Stimulated activated CD4-positive, alpha-beta T cell treated with anti-CD3 and anti-CD28 coated beads, Interleukin-4, amount 100 ng/mL, for 4 hours (primary cell): ENCODE results near the gene FBXW4.
A peak's percentile ranks its signal among the peaks of the same experiment; 100 is the strongest.

Source experiments
- DNase-seq, 2 experiments: peaks; one replicate each; pipeline ENCODE4 v3.0.0-alpha.2; 2020

Gene FBXW4

DNA sequence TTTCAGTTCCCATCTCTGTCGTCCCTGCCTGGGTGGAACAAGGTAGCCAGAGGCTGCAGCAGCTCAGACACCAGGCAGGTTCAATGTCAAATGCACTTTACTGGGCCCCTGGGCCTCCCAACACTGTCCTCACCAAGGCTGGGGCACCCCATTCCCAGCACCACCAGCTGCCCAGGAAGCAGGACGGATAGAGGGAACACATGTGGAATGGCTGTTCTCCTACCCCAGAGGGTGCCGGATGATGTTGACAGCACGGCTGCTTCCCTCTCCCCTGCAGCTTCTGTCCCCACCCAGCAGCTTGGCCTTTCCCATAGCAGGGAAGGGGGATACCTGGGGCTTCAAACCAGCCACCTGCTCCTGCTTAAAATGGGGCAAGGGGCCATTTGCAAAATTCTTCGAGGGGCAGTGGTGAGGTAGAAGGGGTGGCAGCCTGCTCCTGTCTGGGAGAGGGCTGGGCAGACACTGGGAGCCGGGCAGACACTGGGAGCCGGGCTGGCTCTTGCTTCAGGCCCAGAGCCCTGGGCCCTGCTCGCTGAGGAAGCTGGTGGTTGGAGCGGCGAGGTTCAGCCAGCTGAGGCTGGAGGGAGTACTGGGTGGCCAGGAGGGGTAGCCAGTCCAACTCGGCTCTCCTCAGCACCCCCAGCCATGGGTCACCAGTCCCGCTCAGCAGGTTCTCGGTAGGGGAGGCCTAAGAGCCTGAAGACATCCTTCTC, 116.0 kb downstream of the FBXW4 start:
- DNase-seq, result no peak

DNA sequence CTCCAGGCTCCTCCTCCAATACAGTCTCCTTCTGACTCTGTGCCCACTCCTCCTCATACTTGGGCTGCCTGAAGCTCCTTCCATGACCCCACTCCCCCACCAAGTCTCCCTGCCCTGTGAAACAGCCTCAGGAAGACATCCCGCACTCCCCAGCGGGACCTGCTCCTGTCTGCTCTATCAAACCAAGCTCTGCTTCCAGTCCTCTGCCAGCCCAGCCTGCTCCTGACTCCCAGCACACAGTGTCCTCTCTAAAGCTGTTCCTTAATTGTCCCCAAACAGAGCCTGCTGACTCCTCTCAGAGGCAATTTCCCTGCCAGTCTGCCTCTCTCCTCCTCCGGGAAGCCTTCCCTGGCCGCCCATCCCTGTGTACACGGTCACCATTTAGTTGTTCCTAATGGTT, 116.8 kb downstream of the FBXW4 start:
- no peak for DNase-seq

DNA sequence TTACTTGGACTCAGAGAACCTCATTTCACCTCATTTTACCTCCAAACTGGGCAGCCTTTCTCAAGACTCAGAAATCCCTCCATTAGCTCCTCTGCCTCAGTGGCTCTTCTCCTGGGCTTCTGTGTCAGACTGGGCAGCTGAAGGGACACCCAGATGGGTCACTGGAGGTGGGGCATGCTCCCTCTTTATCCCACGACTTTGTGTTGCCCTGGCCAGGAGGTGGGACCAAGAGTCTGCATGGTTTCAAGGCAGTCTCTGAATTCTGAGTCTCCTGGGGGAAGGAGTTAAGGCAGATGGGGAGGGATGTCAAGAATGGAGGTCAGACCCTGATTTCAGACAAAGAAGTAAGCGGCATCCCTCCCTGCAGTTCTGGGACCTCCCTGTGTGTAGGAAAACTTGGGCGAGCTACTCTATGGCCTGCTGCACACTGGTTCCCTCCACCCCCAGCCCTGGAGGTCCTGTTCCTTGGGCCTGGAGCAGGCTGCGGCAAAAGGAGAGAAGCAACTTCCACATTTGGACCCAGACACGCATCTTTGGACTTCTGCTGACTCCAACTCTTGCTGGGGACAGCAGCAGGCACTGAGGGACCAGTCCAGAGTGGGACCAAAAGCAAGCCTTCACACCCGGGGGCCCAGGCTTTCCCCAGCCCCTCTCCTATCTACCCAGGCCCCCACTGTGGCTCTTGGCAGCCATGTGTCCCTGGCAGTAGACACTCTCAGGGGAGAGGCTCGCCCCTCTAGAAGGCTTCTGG, 117.7 kb downstream of the FBXW4 start:
- no peak for DNase-seq

DNA sequence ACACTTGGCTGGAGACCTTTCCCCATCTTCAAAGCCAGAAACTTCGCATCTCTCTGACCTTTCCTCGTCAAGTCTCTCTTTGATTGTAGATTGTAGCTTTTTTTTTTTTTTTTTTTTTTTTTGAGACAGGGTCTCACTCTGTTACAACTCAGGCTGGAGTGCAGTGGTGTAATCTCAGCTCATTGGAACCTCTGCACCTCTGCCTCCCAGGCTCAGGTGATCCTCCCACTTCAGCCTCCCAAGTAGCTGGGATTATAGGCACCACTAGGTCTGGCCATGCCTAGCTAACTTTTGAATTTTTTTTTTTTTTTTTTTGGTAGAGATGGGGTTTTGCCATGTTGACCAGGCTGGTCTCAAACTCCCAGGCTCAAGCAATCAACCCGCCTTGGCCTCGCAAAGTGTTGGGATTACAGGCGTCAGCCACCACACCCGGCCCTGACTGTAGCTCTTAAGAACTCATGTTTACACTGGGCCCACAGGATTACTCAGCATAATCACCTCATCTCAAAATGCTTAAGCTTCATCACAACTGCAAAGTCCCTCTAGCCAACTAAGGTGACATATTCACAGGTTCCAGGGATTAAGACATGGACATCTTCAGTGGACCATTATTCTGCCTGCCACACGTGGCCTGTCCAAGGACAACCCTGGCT, 118.6 kb downstream of the FBXW4 start:
- DNase-seq, result no peak

DNA sequence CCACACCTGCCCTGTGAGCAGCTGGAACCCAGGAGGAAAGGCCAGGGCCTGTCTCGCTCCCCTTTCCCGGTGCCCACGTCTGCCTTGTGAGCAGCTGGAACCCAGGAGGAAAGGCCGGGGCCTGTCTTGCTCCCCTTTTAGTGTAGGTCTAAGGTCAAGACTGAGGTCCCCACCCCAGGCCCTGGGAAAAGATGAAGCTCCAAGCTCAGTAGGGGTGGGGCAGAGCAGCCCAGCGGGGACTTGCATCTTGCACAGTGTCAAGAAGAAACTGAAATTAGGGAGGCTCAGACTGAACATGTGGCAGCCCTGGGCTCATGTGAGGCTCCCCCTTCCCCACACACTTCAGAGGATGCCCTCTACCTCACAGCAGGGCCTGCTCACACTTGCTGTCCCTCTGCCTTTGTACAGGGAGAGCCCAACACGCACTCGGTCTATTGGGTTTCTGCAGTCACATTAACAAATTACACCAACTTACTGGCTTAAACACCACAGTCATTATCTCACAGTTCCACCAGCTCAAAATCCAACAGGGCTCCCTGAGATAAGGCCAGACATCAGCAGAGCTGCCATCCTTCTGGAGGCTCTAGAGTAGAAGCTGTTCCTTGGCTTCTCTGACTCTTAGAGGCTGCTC, 119.3 kb downstream of the FBXW4 start:
- no peak for DNase-seq

DNA sequence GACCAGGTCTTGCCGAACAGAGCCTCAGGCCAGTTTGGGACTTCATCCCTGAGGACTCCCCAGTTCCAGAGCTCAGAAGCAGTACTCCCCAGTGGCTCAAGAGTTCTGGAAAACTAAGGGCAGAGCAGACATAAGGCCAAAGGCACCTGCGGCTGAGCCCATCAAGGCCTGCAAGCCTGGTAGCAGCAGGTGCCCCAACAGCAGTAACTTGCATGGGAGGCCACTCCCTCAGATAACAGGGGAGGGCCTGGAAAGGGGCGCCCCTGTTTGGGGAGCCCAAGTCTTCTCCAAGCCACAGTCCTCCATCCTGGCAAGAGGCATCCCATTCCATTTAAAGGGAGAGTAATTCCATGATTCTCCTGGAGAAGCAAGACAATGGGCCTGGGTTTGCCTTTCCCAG, 119.9 kb downstream of the FBXW4 start:
- DNase-seq, result no peak

DNA sequence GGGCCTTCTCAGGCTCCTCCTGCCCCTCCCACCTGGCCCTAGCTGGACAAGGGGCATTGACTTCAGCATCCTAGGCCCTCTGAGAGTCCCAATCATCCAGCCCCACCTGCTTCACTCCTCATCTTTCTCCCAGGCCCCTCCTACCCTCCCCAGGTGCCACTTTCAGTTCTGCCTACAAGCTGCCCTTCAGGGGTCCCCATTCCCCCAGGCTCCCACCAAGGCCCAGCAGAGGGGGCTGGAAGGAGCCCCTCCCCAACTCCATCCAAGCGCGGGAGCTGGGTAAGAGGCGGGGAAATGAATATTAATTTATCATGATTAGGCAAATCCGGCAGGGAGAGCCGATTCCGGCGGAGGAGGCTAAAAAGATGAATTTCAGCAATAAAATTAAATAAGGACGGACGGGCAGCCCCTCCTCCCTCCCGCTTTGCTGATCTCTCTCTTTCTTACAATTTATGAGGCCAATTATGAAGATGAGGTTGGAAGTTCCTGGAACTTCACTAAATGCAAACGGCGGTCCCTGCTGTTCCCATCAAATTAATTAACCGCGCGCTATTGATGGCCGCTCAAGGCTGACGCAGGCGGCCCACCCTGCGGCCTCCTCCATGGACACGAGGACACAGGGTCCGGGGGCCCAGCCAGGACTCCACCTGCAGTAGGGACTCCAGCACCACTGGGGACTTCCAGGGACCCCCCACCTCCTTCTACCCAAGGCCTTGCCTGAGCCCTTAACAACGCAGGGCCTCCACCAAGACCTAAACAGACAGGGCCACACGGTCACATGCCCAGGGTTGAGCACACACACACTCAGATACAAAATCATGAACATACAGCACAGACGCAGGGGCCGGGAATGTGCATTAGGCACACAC, 120.9 kb downstream of the FBXW4 start:
- no peak for DNase-seq

DNA sequence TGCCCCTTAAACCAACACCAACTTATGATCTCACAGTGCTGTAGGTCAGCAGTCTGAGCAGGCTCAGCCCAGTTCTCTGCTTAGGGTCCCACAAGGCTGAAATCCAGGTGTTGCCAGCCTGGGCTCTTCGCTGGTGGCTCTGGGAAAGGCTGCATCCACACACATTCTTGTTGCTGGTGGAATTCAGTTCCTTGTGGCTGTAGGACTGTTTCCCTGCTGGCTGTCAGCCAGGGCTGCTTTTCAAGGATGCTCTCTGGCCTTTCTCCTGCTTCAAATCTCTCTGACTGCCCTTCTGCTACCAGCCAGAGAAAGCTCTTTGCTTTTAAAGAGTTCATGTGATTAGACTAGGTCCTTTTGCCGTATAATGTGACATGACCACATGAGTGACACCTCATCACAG, 122.2 kb downstream of the FBXW4 start:
- no peak for DNase-seq

DNA sequence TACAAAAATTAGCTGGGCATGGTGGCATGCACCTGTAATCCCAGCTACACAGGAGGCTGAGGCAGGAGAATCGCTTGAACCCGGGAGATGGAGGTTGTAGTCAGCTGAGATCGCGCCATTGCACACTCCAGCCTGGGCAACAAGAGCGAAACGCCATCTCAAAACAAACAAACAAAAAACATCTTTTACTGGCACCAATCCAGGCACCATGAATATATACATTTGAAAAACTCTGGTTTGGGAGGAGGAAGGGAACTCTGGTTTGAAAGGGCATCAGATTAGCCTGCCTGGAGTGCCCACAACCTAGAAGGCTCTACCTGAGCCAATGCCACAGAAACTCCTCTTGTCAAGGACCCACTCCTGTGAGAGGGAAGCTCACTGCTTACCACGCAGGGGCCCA, 122.8 kb downstream of the FBXW4 start:
- DNase-seq, result no peak

DNA sequence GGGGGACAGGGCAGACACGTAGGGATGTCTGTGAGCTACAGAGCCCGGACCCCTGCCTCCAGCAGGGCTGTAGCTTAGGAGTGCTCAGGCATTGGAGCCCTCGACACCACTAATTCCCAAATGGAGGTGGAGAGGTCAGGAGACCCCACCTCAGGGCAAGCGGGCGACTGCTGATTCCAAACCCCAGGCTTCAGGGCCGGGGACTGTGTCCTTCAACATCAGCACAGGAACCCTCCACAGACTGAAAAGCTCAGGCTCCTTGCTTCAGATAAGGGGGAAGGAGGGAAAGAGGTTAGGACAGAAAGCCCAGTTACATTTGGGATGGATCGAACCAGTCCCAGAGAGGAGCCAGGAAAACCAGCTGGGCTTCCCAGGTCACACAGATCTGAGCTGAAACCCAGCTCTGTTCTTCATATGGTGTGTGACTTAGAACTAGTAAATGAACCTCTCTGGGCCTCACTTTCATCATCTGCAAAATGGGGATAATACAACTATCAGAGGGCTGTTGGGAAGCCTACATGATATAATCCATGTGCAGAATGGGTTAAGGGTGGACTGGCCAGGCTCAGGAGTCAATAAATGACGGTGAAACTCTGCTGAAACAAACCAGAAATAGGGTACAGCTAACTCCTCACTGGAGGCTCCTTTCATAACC, 123.6 kb downstream of the FBXW4 start:
- no peak for DNase-seq

DNA sequence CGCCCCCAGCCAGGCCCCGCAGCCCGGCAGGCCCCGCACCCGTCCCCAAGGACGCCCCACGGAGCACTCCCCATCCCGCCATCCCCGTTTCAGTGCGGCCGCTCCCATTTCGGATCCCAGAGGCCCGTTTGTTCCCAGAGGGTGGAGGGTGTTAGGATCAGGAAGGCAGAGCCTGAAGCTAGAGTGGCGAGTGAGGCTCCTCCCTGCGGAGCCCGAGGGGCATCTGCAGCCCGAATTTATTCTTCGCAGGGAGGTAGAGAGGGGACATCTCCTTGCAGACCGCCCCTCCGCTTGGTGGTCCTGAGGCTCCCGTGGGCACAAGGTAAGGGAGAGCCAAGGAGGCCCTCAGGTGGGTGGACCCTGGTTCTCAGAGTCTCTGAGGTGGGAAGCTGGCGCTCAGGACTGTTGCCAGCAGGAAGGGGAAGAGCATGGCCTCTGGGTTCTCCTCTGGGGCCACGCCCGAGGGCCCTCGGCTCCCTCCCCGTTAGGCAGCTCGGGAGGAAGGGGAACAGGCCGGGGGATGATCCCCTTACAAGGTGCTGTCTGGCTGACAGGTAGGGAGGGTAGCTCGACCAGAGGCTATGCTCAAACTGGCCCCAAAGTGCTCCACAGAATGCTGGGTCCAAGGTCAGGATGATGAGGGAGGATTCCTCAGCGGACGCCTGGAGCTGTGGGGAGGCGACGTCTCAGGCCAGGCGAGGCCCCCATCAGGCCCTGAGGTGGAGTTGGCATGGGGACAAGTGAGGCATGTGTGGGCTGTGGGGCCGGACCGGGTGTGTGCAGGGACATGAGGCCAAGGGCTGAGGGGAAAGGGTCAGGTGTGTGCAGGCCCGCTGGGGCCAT, 124.3 kb downstream of the FBXW4 start:
- DNase-seq, result no peak

DNA sequence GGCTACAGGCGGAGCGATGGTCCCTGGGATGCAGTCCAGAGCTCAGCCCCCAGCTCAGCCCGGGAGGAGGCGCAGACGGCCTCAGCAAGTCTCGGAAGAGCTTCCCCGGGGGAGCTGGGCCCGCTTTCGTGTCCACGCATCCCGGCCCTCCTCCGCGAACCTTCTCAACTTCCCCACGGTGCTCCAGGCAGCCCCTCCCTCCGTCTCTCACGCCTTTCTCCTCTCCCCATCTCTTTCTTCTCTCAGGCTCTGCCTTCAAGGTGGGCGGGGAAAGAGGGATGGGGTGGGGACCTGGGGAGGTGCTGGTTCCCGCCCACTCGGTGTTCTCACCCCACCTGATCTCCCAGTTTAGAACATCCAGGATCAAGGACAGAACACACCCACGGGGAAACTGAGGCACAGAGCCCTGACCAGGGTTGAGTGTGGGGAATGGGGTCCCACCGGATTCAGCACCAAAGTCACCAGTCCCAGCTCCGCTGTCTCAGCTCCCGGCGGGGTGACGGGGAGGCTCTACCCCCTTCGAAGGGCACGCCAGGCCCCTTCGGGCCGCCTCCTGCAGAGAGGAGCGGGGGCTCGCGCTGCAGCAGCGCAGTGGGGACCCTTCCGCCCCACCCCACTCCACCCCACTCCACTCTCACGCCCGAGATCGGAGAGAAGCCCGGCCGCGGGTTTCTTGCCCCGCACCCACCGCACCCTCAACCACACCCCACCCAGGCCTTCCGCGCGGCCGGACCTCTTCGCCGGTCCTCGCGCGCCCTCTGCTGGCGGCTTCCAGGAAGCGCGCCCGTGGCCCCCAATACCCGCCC, 125.1 kb downstream of the FBXW4 start:
- DNase-seq, result peak; percentile 63 to 82

DNA sequence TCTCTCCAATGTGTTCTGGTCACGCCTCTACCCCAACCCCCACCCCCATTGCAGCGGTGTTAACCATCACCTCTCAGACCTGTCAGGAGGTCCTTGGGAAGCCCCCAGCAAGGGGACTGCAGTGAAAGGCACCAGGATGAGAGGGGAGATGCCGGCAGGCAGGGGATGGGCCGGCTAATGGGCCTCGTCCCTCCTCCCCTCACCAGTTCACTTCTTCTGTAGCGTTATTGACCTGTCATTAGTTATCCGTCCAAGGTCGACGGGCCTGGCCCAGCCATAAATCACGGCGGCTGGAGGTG, 125.7 kb downstream of the FBXW4 start:
- no peak for DNase-seq

DNA sequence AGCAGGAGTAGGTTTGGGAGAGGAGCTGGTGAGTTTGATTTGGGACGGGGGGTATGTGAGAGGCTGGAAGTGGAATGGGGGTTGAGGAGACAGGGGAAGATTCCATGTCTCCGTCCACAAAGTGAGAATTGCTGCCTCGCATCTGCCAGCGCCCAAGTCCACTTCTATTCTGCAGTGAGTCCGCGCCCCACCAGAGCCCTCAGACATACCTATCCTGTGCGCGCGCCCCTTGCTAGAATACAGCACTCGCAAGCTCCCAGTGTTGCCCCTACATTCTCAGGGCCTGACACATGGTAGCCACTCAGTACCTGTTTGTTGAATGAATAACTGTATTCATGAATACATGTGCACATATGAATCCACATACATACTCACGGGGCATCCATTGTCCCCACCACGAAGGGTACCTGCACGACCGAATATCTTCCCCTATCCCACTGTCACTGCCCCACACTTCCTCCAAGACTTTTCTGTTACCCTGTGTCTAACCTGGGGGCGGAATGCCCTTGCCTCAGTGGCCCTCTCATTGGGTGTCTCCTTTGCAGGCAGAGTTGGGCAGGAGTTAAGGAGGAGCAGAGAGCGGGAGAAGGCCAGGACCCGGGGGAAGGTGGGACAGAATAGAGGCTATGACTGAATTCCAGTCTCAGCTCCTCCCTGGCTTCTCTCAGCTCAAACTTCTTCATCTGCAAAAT, 126.8 kb downstream of the FBXW4 start:
- DNase-seq, result no peak

DNA sequence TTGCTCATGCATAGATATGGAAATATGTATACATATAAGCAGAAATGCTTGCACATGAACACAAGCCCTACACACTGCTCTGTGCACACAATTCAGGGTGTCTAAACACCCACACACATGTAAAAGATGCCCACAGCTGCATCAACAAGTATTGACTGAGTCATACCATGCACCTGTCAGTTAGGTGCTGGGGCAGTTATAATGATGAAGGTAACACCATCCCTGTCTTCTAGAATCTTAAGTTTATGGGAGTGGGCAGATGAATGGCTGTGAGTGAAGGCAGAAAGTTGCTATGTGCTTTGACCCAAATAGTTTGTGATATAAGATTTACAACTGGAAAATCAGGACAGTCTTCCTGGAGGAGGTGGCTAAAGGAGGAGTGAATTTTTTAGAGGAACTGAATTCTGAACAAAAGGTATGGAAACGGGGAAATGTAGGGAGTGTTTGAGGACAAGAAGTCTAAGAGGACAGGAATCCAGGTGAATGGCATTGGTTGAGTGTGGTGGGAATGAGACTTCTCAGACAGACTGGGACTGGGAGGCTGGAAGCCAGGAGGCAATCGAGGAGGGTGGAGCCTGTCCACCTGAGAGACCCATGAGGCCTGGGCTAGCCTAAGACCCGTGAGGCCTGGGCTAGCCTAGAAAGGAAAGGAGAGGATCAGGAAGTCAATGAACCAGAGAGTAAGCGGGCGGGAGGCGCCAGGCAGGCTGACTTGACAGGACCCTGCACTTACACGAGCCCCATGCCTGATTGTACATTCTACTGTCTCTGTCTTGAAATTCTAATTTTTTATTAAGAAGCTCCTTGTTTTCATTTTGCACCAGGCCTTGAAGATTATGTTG, 127.6 kb downstream of the FBXW4 start:
- DNase-seq, result no peak

DNA sequence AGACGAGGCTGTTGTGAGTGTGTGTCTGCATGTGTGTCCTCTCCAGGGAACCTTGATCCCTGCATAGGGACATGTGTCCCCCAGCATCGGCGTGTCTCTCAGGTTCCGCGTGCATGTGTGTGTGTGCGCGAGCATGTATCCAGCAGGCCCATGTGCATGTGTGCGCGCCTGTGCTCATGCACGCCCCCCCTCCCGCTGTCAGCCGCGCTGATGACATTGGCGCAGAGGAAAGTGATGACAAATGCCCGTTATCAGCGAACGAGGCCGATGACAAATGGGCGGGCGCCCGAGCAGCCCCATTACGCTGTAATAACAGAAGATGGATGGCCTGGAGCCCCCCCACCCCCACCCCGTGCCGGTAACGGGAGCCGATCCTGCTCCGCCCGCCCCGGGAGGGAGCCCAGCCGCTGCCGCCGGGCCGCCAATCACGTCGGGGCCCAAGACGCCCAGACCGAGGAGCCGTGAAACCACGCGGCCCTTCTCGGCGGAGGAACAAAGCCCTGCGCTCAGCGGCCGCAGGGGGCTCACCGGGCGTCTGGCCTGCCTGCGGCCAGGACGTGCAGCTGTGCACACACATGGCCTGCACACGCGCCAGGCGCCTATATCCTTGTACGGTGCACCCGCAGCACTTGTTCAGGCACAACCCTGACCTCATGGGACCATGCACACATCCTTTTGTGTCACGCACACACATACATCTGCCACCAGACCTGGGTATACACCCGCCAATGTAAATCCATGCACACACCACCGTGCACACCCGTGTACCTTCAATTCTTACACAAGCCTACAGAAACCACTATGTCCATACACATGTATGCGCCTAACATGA, 128.4 kb downstream of the FBXW4 start:
- no peak for DNase-seq

DNA sequence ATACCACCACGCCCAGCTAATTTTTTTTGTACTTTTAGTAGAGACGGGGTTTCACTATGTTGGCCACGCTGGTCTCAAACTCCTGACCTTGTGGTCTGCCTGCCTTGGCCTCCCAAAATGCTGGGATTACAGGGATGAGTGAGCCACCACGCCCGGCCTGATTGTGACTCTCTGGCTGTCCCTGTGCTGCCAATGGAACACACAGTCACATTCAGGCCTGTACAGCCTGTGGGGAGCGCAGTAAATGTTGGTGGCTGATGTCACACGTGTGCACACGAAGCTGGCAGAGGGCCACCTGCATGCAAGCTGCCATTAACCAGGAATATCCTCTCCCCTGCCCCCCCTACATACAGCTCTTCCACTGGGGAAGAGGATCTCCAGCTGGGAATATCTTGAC, 129.0 kb downstream of the FBXW4 start:
- DNase-seq, result no peak

DNA sequence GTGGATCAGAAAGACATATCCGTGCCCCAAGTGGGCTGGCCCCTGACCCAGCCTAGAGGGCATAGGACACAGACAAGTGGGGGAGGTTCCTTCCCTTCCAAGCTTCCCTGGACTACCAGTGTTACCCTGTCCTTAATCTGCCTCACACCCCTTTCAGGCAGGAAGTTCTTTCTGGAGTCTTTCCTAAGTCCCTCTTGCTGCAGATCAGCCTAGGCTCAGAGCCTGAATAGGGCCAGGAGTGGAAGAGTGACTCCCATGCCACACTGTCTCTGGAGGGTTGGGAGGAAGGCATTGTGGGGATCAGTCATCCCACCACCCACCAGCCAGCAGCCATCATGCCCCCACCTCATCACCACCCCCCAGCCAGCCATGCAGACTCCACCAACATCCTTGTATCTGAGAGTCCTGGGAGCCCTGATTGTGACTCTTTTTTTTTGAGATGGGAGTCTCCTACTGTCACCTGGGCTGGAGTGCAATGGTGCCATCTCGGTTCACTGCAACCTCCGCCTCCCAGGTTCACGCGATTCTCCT, 129.5 kb downstream of the FBXW4 start:
- DNase-seq, result no peak
